OCI-LY3 (cell line): ENCODE results near the gene OMG.
"Not testable (repeated sequence)": the region's sequence is repeated elsewhere in the genome, so short reads cannot be mapped to it uniquely, and the experiment has no call there.

Experiments used
- H2AFZ ChIP-seq: fragments of 200-600, 300-600 bp; shearing (Covaris generic); 2 replicates; pipeline ENCODE4 v1.6.0; 2014; ENCODE audit warnings: antibody characterized with exemption, low read depth, low read length
- H3K27ac ChIP-seq: fragments of 200-600, 300-600 bp; sonication (generic); 2 replicates; pipeline ENCODE4 v1.5.1; 2014; ENCODE audit warnings: mild to moderate bottlenecking, low read length, moderate library complexity, mixed read lengths
- H3K27me3 ChIP-seq: fragments of 200-600, 300-600 bp; sonication (generic); 2 replicates; pipeline ENCODE4 v1.6.1; 2014; ENCODE audit warnings: low read depth, low read length, mixed read lengths
- H3K36me3 ChIP-seq: fragments of 200-600, 300-600 bp; sonication (generic); replicated peaks from 2 replicates; pipeline ENCODE3; 2014; ENCODE audit warnings: low read depth, low read length, mixed read lengths
- H3K4me1 ChIP-seq: fragments of 300-600, 200-600 bp; sonication (generic); 2 replicates; pipeline ENCODE4 v1.6.1; 2014; ENCODE audit warnings: low read length, mixed read lengths
- H3K4me2 ChIP-seq: fragments of 200-600, 300-600 bp; sonication (generic); 2 replicates; pipeline ENCODE4 v1.6.1; 2014; ENCODE audit warnings: low read length, mixed read lengths
- H3K4me3 ChIP-seq: fragments of 300-600, 200-600 bp; sonication (generic); 2 replicates; pipeline ENCODE4 v1.5.1; 2014; ENCODE audit warnings: antibody characterized with exemption, mild to moderate bottlenecking, low read length, moderate library complexity
- H3K79me2 ChIP-seq: fragments of 300-600, 200-600 bp; shearing (Covaris generic); 2 replicates; pipeline ENCODE4 v1.6.1; 2014; ENCODE audit warnings: mild to moderate bottlenecking, low read length, mixed read lengths
- H3K9ac ChIP-seq: fragments of 300-600, 200-600 bp; shearing (Covaris generic); 2 replicates; pipeline ENCODE4 v1.6.0; 2014; ENCODE audit warnings: mild to moderate bottlenecking, low read length, moderate library complexity
- H3K9me3 ChIP-seq: fragments of 200-600, 300-600 bp; shearing (Covaris generic); 2 replicates; pipeline ENCODE4 v1.6.1; 2014; ENCODE audit warnings: low read length, mixed read lengths; ENCODE audit not compliant: insufficient read depth
- H4K20me1 ChIP-seq: fragments of 200-600, 300-600 bp; sonication (generic); 2 replicates; pipeline ENCODE4 v1.6.1; 2016; ENCODE audit warnings: low read length, mixed read lengths; ENCODE audit not compliant: insufficient read depth
- CTCF ChIP-seq: fragments of 200-600, 300-600 bp; sonication (generic); IDR thresholded peaks from 2 replicates; pipeline ENCODE4 v1.5.1; 2014; ENCODE audit warnings: antibody characterized with exemption, low read length, low read depth
- EZH2phosphoT487 ChIP-seq: fragments of 200-600 bp; shearing (Covaris generic); IDR thresholded peaks from 2 replicates; pipeline ENCODE4 v1.6.1; 2018; ENCODE audit warnings: antibody characterized with exemption, mixed run types, low read depth

OMG gene

GRCh38 chr17:31297090-31297489 is at the start of gene OMG:
OMG (minus strand) TSS chr17:31297239; CDS start chr17:31296331, 908 bp downstream.
- Histone ChIP-seq H3K4me1 (peaks cover 10% of the 10 kb centered on the region), H3K27ac (no peak within 1 kb of the TSS), H3K36me3 (no peaks in the 10 kb centered on the region), H3K9me3 (no peaks in the 10 kb centered on the region), H3K9ac (no peak within 1 kb of the TSS), H2AFZ (no peak within 1 kb of the TSS), H3K4me2 (no peak within 1 kb of the TSS), H3K79me2 (no peaks in the 10 kb centered on the region), H3K4me3 (no peak within 1 kb of the TSS), H4K20me1 (no peaks in the 10 kb centered on the region), H3K27me3 (no peaks in the 10 kb centered on the region)
- no peak for TF ChIP-seq CTCF
- no peak for TF ChIP-seq EZH2phosphoT487

GRCh38 chr17:31345191-31345747 is 48.2 kb upstream of the OMG start:
- not testable (repeated sequence) for H3K9ac ChIP-seq, H3K9me3 ChIP-seq, H3K4me1 ChIP-seq, H3K27me3 ChIP-seq, H3K4me2 ChIP-seq, H3K4me3 ChIP-seq, H2AFZ ChIP-seq, H3K79me2 ChIP-seq, H4K20me1 ChIP-seq, H3K27ac ChIP-seq
- H3K36me3 ChIP-seq: peaks cover 15% of the 10 kb centered on the region

- Histone ChIP-seq H3K4me3 (no peak overlapping the region), H3K36me3 (peaks cover 7% of the 10 kb centered on the region), H3K4me2 (no peak overlapping the region), H3K27me3 (no peaks in the 10 kb centered on the region), H3K27ac (no peak overlapping the region), H3K9me3 (no peaks in the 10 kb centered on the region), H3K4me1 (no peaks in the 10 kb centered on the region), H3K9ac (no peak overlapping the region), H4K20me1 (no peaks in the 10 kb centered on the region), H3K79me2 (no peaks in the 10 kb centered on the region), H2AFZ (no peak overlapping the region)
- TF ChIP-seq CTCF (no peak), EZH2phosphoT487 (no peak)
Measured at GRCh38 chr17:31339906-31340661, 43.0 kb upstream of the OMG start.

GRCh38 chr17:31329221-31329620 is 32.2 kb upstream of the OMG start:
- Histone ChIP-seq H3K36me3 (peaks cover 8% of the 10 kb centered on the region), H3K79me2 (no peaks in the 10 kb centered on the region), H3K4me3 (no peak overlapping the region), H3K4me1 (no peaks in the 10 kb centered on the region), H3K4me2 (no peak overlapping the region), H3K9ac (no peak overlapping the region), H3K27me3 (no peaks in the 10 kb centered on the region), H4K20me1 (no peaks in the 10 kb centered on the region), H2AFZ (no peak overlapping the region), H3K27ac (no peak overlapping the region), H3K9me3 (no peaks in the 10 kb centered on the region)
- TF ChIP-seq EZH2phosphoT487 (no peak), CTCF (no peak)
